BE2C (cell line): ENCODE results near the gene LEFTY2.
"Not testable (repeated sequence)": the region's sequence is repeated elsewhere in the genome, so short reads cannot be mapped to it uniquely, and the experiment has no call there.

Source experiments
- DNase-seq: peaks from one replicate; pipeline ENCODE4 v3.0.0-alpha.2; 2020
- H3K27me3 ChIP-seq: fragments of 250-450 bp; sonication (Bioruptor Pico); 2 replicates; pipeline ENCODE4 v1.5.1; 2020; ENCODE audit warnings: mild to moderate bottlenecking
- H3K36me3 ChIP-seq: fragments of 250-450 bp; sonication (Bioruptor Pico); 2 replicates; pipeline ENCODE4 v1.5.1; 2020; ENCODE audit warnings: mild to moderate bottlenecking
- H3K4me1 ChIP-seq: fragments of 250-450 bp; sonication (Bioruptor Pico); 2 replicates; pipeline ENCODE4 v1.5.1; 2020
- H3K4me3 ChIP-seq: 2 replicates; pipeline ENCODE4 v1.5.1; 2011; ENCODE audit warnings: low read depth, low read length
- H3K9me3 ChIP-seq: fragments of 250-450 bp; sonication (Bioruptor Pico); 2 replicates; pipeline ENCODE4 v1.5.1; 2020
- TF ChIP-seq, protein P1 (sequence below): IDR thresholded peaks from 2 replicates; pipeline ENCODE4 v1.5.1; 2012; ENCODE audit warnings: mild to moderate bottlenecking, low read depth, low read length

Gene LEFTY2

DNA sequence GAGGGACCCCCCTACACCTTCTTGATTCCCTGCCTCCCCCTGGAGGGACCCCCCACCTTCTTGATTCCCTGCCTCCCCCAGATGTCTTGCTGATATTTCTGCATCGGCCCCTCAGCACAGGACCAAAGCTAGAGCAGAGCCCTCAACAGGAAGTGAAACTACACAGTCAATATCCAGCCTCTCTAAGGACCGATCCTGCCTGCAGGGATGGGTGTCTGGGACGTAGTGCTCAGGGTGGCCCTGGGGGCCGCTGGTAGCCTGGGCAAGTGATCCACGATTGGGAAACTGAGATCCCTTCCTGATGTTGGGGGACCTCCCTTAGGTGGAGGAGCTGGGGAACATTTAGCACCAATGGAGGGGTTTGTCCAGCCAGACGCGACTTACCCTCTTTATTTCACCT, 3.9 kb upstream of the LEFTY2 start:
- H3K9me3 ChIP-seq, result no peaks in the 10 kb centered on the region
- H3K27me3 ChIP-seq, result no peaks in the 10 kb centered on the region
- no peaks in the 10 kb centered on the region for H3K36me3 ChIP-seq
- no peaks in the 10 kb centered on the region for H3K4me1 ChIP-seq
- no peak for DNase-seq
- H3K4me3 ChIP-seq, result no peak overlapping the region
- TF ChIP-seq, protein P1, sequence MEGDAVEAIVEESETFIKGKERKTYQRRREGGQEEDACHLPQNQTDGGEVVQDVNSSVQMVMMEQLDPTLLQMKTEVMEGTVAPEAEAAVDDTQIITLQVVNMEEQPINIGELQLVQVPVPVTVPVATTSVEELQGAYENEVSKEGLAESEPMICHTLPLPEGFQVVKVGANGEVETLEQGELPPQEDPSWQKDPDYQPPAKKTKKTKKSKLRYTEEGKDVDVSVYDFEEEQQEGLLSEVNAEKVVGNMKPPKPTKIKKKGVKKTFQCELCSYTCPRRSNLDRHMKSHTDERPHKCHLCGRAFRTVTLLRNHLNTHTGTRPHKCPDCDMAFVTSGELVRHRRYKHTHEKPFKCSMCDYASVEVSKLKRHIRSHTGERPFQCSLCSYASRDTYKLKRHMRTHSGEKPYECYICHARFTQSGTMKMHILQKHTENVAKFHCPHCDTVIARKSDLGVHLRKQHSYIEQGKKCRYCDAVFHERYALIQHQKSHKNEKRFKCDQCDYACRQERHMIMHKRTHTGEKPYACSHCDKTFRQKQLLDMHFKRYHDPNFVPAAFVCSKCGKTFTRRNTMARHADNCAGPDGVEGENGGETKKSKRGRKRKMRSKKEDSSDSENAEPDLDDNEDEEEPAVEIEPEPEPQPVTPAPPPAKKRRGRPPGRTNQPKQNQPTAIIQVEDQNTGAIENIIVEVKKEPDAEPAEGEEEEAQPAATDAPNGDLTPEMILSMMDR, result no peak

- H3K9me3 ChIP-seq, result no peaks in the 10 kb centered on the region
- DNase-seq, result no peak
- no peak overlapping the region for H3K4me3 ChIP-seq
- TF ChIP-seq, protein P1, result no peak
- no peaks in the 10 kb centered on the region for H3K36me3 ChIP-seq
- H3K27me3 ChIP-seq, result no peaks in the 10 kb centered on the region
- H3K4me1 ChIP-seq, result no peaks in the 10 kb centered on the region
Observed at GRCh38 chr1:225944387-225944786, 3.4 kb upstream of the LEFTY2 start.

DNA sequence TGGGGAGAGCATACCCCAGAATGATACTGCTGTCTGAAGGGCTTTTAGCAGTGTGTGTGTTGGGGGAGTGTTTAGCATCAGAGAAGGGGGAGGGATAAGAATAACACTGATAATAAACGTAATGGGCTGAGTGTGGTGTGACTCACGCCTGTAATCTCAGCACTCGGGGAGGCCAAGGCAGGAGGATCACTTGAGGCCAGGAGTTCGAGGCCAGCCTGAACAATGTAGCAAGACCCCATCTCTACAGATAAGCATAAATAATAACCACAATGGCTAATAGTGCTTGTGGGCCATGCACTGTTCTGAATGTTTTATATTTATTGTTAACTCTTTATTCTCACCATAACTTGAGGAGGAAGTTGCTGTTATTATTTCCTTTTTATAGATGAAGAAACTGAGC, 2.6 kb upstream of the LEFTY2 start:
- H3K4me3 ChIP-seq, result no peak overlapping the region
- DNase-seq, result no peak
- no peaks in the 10 kb centered on the region for H3K27me3 ChIP-seq
- H3K9me3 ChIP-seq, result no peaks in the 10 kb centered on the region
- H3K36me3 ChIP-seq, result no peaks in the 10 kb centered on the region
- TF ChIP-seq, protein P1, result no peak
- H3K4me1 ChIP-seq, result no peaks in the 10 kb centered on the region

- no peaks in the 10 kb centered on the region for H3K36me3 ChIP-seq
- TF ChIP-seq, protein P1, result no peak
- no peaks in the 10 kb centered on the region for H3K4me1 ChIP-seq
- DNase-seq, result no peak
- H3K27me3 ChIP-seq, result no peaks in the 10 kb centered on the region
- no peak overlapping the region for H3K4me3 ChIP-seq
- H3K9me3 ChIP-seq, result no peaks in the 10 kb centered on the region
Observed at GRCh38 chr1:225942574-225942973, 1.6 kb upstream of the LEFTY2 start.

DNA sequence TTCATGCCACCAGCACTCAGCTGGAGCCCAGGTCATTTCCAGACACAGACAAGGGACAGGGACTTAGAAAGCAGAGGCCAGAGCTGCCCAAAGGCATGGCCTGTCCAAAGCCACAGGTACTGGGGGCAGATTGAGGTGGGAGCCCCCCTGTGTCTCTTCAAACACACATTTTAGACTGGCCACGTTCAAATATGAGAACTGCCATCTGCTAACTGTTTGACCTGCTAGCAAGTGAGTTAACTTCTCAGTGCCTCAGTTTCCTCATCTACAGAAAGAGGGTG, 862 bp upstream of the LEFTY2 start:
- no peaks in the 10 kb centered on the region for H3K4me1 ChIP-seq
- TF ChIP-seq, protein P1, result no peak
- DNase-seq, result no peak

GRCh38 chr1:225940385-225941151, 452 bp downstream of the LEFTY2 start:
- no peak for DNase-seq
- H3K4me1 ChIP-seq, result no peaks in the 10 kb centered on the region
- H3K27me3 ChIP-seq, result no peaks in the 10 kb centered on the region
- H3K4me3 ChIP-seq, result no peak overlapping the region
- no peaks in the 10 kb centered on the region for H3K36me3 ChIP-seq
- no peaks in the 10 kb centered on the region for H3K9me3 ChIP-seq
- TF ChIP-seq, protein P1, result no peak

More for the DNA sequence above, 862 bp upstream of the LEFTY2 start:
- H3K9me3 ChIP-seq, result no peaks in the 10 kb centered on the region
- H3K36me3 ChIP-seq, result no peaks in the 10 kb centered on the region
- no peaks in the 10 kb centered on the region for H3K27me3 ChIP-seq
- no peak overlapping the region for H3K4me3 ChIP-seq

- not testable (repeated sequence) for H3K27me3 ChIP-seq, H3K4me3 ChIP-seq, H3K36me3 ChIP-seq, H3K4me1 ChIP-seq, DNase-seq, H3K9me3 ChIP-seq
Observed at GRCh38 chr1:225939939-225940310, 1.1 kb downstream of the LEFTY2 start.

DNA sequence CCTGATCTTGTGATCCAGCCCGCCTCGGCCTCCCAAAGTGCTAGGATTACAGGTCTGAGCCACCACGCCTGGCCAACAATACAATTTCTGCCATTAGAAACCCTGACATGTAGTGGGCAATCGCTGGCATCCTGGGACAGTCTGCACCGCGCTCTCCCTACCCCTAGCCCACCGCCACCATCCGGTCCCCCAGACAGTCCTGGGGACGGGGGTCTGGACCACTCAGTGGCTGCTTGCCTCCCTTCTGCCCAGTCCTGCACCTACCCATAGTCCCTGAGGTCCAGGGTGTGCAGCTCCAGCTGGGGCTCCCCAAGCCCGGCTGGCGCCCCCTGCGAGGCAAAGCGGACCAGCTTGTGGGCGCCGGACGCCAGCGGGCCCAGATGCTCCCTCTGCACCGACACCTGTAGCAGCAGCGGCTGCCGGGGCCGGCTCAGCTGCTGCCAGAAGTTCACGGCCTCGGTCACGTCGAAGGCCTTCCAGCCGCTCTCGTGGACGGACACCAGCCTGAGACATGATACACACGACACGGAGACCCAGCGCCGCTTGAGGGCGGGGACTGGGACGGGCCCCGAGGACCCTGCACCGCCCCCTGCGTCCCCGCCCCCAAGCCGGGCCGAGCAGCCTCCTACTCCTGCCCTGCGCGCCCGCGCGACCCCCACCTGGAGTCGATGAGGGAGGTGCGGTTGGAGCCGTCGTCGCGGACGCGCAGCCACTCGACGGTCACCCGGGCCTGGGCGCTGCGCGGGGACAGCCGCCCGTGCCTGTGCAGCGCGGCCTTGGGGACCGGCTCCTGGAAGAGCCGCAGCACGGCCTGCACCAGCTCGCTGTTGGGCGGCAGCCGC, 1.7 kb downstream of the LEFTY2 start:
- not testable (repeated sequence) for H3K36me3 ChIP-seq, H3K4me1 ChIP-seq, H3K9me3 ChIP-seq, H3K27me3 ChIP-seq, DNase-seq, H3K4me3 ChIP-seq
